Measurements from ENCODE around the gene ARHGEF28. TPM values are rescaled to one million over a fixed set of nuclear protein-coding genes. Genes with fewer than 3 reads are reported as not detected.

ARHGEF28 gene
- total RNA-seq, 1 experiment from 2014 or later: 0.57 TPM

GRCh38 chr5:73799401-73799972, 173.5 kb downstream of the ARHGEF28 start:
- no peaks in the 10 kb centered on the region; the same call in 1 of the 2 replicates for H3K27me3 Mint-ChIP-seq (ENCODE audit: low read depth)
- WGBS (ENCODE audit: extremely low coverage, insufficient read length, low lambda C conversion rate): no CpG with 5 or more reads among the region's 3 CpGs

More at GRCh38 chr5:73799401-73799972, 173.5 kb downstream of the ARHGEF28 start:
- Mint-ChIP-seq H3K36me3 (ENCODE audit: insufficient read depth in 1 of 3, low read depth in 3 of 3) (no peaks in the 10 kb centered on the region), H3K27ac (no peak overlapping the region), H3K4me1 (no peaks in the 10 kb centered on the region), H3K9me3 (no peaks in the 10 kb centered on the region), H3K4me3 (no peak overlapping the region)
- H2BK12ac ChIP-seq (ENCODE audit: insufficient read length, low read depth, low read length): no peak overlapping the region
- no peak overlapping the region for H3K18ac ChIP-seq (ENCODE audit: insufficient read length, low read depth, low read length)
- H2BK20ac ChIP-seq (ENCODE audit: low read depth, low read length, poor library complexity, severe bottlenecking): no peak overlapping the region
- DNase-seq: no peak
- H4K8ac ChIP-seq (replicated peaks; ENCODE audit: insufficient read length, low read depth, low read length): no peak overlapping the region
- H3K56ac ChIP-seq (ENCODE audit: insufficient read length, low read depth, low read length): no peak overlapping the region
- H4K5ac ChIP-seq (ENCODE audit: insufficient read length, low read depth, low read length): no peak overlapping the region
- no peak overlapping the region for H2BK5ac ChIP-seq (ENCODE audit: insufficient read length, low read length)
- H3K79me2 ChIP-seq (ENCODE audit: insufficient read depth, low read length): no peaks in the 10 kb centered on the region
- no peaks in the 10 kb centered on the region for H3K79me1 ChIP-seq (ENCODE audit: insufficient read depth, low read depth, low read length, poor library complexity, severe bottlenecking)
- no peak overlapping the region for H3T11ph ChIP-seq (ENCODE audit: low read length)
- H3K9ac ChIP-seq (ENCODE audit: extremely low read depth, insufficient read length, low read length): no peak overlapping the region
- H3K23ac ChIP-seq (ENCODE audit: insufficient read length, low read depth, low read length): no peak overlapping the region
- H2AK5ac ChIP-seq (ENCODE audit: insufficient read length, low read length): no peak overlapping the region
- no peak overlapping the region for H3K14ac ChIP-seq (ENCODE audit: insufficient read depth, low read length)
- H2AFZ ChIP-seq (ENCODE audit: low read length): no peak overlapping the region
- H4K91ac ChIP-seq (ENCODE audit: insufficient read length, low read depth, low read length): no peak overlapping the region
- no peak overlapping the region for H3K27ac ChIP-seq (ENCODE audit: insufficient read length, low read depth, low read length)
- H3K23me2 ChIP-seq (ENCODE audit: insufficient read length, low read depth, low read length, poor library complexity, severe bottlenecking): no peaks in the 10 kb centered on the region
- H3K4me2 ChIP-seq (ENCODE audit: insufficient read depth, insufficient read length, low read length): no peak overlapping the region
- no peaks in the 10 kb centered on the region for H3K27me3 ChIP-seq (ENCODE audit: insufficient read depth, low read length)
- TF ChIP-seq, protein P1, sequence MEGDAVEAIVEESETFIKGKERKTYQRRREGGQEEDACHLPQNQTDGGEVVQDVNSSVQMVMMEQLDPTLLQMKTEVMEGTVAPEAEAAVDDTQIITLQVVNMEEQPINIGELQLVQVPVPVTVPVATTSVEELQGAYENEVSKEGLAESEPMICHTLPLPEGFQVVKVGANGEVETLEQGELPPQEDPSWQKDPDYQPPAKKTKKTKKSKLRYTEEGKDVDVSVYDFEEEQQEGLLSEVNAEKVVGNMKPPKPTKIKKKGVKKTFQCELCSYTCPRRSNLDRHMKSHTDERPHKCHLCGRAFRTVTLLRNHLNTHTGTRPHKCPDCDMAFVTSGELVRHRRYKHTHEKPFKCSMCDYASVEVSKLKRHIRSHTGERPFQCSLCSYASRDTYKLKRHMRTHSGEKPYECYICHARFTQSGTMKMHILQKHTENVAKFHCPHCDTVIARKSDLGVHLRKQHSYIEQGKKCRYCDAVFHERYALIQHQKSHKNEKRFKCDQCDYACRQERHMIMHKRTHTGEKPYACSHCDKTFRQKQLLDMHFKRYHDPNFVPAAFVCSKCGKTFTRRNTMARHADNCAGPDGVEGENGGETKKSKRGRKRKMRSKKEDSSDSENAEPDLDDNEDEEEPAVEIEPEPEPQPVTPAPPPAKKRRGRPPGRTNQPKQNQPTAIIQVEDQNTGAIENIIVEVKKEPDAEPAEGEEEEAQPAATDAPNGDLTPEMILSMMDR (conservative IDR thresholded peaks at IDR 0.05): no peak
- no peaks in the 10 kb centered on the region for H4K20me1 ChIP-seq (ENCODE audit: control insufficient read depth, insufficient read depth, insufficient read length)
- H3K9me3 ChIP-seq (ENCODE audit: control insufficient read depth, low read depth, low read length): no peaks in the 10 kb centered on the region
- no peak overlapping the region for H3K4ac ChIP-seq (ENCODE audit: low read depth, low read length)
- no peak overlapping the region for H2BK15ac ChIP-seq (ENCODE audit: low read depth, low read length)
- no peak overlapping the region for H2BK120ac ChIP-seq (ENCODE audit: low read depth, low read length, poor library complexity, severe bottlenecking)
- no peaks in the 10 kb centered on the region for H3K4me1 ChIP-seq (ENCODE audit: insufficient read depth, low read length)
